Sigmoid colon (tissue), 7 donors: ENCODE results near the gene SLCO2A1. TPM values are rescaled to one million over a fixed set of nuclear protein-coding genes. Genes with fewer than 3 reads are reported as not detected.

Source experiments
- DNase-seq: peaks from one replicate; pipeline ENCODE4 v3.0.0-alpha.2; 2019
- H3K27ac ChIP-seq, 4 donors: fragments of 200-600 bp; sonication (generic); one replicate each; pipeline ENCODE4 v1.5.1; 2016 to 2019; ENCODE audit warnings: mild to moderate bottlenecking in 1 of 4
- H3K27me3 ChIP-seq, 3 donors: fragments of 200-600 bp; sonication (generic); one replicate each; pipeline ENCODE4 v1.5.1; 2019; ENCODE audit warnings: mild to moderate bottlenecking in 1 of 3
- H3K36me3 ChIP-seq, 4 donors: fragments of 200-600 bp; sonication (generic); one replicate each; pipeline ENCODE4 v1.5.1; 2016 to 2019
- H3K4me1 ChIP-seq, 4 donors: fragments of 200-600 bp; sonication (generic); one replicate each; pipeline ENCODE4 v1.5.1; 2017 to 2019
- H3K4me3 ChIP-seq, 4 donors: fragments of 200-600 bp; sonication (generic); one replicate each; pipeline ENCODE4 v1.5.1; 2017 to 2019; ENCODE audit warnings: mild to moderate bottlenecking in 2 of 4, moderate library complexity in 1 of 4
- H3K9me3 ChIP-seq, 4 donors: fragments of 200-600 bp in 3 of 4; sonication (generic) in 3 of 4; one replicate each; pipeline versions ENCODE4 v1.5.1 to v1.6.1; 2013 to 2019
- EP300 ChIP-seq, 4 donors: sonication (generic); formaldehyde crosslinking; IDR thresholded peaks; one replicate each; pipeline ENCODE4 v1.6.1; 2017; ENCODE audit warnings: antibody characterized with exemption in 4 of 4
- POLR2A ChIP-seq, 2 donors: fragments of 450-650 bp; IDR thresholded peaks; one replicate each; pipeline ENCODE4 v1.6.1; 2016; ENCODE audit warnings: antibody characterized with exemption in 2 of 2, mild to moderate bottlenecking in 2 of 2, moderate library complexity in 2 of 2
- POLR2AphosphoS5 ChIP-seq, 4 donors: sonication (generic); formaldehyde crosslinking; IDR thresholded peaks; one replicate each; pipeline ENCODE4 v1.6.1; 2017; ENCODE audit warnings: antibody characterized with exemption in 4 of 4
- WGBS, 2 donors: extraction: QIAGEN DNeasy Blood & Tissue Kit; methylation state at CpG; one replicate each; pipeline ENCODE4 v1.1.7; 2013; 5-methylcytosine and 5-hydroxymethylcytosine counted together
- intact Hi-C: fragments of 100-400 bp; cut with DNase I; formaldehyde crosslinking; loops from one replicate; pipeline ENCODE4 v1.15.1; 2023
- polyA plus RNA-seq, 3 donors: library from polyadenylated mRNA; stranded (reverse); fragments of 200-250 nt; gene quantifications; one replicate each; pipeline ENCODE4 v1.2.3, GENCODE V29; 2013
- total RNA-seq, 4 donors: library from RNA; depleted of rRNA; stranded (reverse); fragments of >200 nt; gene quantifications; one replicate each; pipeline ENCODE4 v1.1.0, GENCODE V29; 2016
- TF ChIP-seq, protein P1 (sequence below), 4 experiments: fragments of 450-650 bp in 3 of 4; fragments of 200-600 bp in 1 of 4; IDR thresholded peaks; one replicate each; pipeline ENCODE4 v1.5.1; 2016 to 2019; ENCODE audit warnings: antibody characterized with exemption in 4 of 4, mild to moderate bottlenecking in 3 of 4, moderate library complexity in 2 of 4
- donor health status: healthy with polysubstance abuse.
- donor health status: Bipolar disorder and iron deficiency.
- donor health status: healthy.

SLCO2A1 gene
- total and polyA plus RNA-seq, 7 donors: 1.8 to 22.1 (median 6.1) TPM

DNA sequence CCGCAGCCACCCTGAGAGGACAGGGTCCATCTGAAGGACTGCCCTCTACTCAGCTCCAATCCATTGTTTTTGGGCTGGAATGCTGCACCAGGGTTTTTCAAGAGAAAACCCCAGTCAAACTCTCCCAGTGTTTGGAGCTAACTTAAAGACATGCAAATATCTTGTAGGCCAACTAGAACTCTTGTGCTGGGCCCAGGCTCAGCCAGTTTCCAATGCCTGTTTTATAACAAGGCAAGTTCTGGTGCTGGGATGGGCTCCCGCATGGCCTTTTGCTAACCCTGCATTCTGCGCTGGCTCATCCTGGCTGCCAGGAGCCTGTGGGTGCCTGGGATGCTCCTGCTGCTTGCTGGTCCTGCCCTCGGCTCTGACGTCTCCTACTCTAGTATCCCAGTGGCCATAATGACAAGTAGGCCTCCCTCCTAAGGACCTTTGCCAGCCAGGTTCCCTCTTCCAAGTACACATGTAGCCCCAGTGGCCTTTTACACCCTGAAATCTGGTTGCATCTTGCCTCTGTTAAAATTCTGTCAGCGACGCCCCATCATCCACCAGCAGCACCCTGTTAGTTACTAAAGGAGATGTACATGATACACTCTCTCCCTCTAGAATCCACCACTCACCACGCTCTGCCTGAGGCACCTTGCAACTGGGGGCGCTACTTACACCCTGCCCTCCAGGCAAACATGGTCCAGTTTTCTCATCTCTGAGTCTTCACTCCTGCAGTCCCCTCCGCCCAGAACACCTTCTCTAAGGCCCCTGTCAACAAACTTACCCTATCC, 103.6 kb downstream of the SLCO2A1 start:
- no peak for TF ChIP-seq POLR2AphosphoS5 (IDR thresholded peaks at IDR 0.05)
- TF ChIP-seq EP300 (IDR thresholded peaks at IDR 0.05): no peak
- TF ChIP-seq, protein P1, sequence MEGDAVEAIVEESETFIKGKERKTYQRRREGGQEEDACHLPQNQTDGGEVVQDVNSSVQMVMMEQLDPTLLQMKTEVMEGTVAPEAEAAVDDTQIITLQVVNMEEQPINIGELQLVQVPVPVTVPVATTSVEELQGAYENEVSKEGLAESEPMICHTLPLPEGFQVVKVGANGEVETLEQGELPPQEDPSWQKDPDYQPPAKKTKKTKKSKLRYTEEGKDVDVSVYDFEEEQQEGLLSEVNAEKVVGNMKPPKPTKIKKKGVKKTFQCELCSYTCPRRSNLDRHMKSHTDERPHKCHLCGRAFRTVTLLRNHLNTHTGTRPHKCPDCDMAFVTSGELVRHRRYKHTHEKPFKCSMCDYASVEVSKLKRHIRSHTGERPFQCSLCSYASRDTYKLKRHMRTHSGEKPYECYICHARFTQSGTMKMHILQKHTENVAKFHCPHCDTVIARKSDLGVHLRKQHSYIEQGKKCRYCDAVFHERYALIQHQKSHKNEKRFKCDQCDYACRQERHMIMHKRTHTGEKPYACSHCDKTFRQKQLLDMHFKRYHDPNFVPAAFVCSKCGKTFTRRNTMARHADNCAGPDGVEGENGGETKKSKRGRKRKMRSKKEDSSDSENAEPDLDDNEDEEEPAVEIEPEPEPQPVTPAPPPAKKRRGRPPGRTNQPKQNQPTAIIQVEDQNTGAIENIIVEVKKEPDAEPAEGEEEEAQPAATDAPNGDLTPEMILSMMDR (IDR thresholded peaks at IDR 0.05): no peak
- no peak for TF ChIP-seq POLR2A (IDR thresholded peaks at IDR 0.05)
- Histone ChIP-seq H3K4me3 (no peak overlapping the region), H3K27ac (no peak overlapping the region), H3K4me1 (peaks cover 0 to 14% (median 12%) of the 10 kb centered on the region in 4 donors), H3K36me3 (no peaks in the 10 kb centered on the region), H3K9me3 (no peaks in the 10 kb centered on the region), H3K27me3 (no peaks in the 10 kb centered on the region)
- intact Hi-C loops: loop anchor here (5.0 to 10.0 kb wide), 2 partner anchors 264 to 1201 kb away; partner anchors contain the start of genes NPHP3 and TOPBP1
- WGBS, 2 donors: 96 to 97% methylated on average over 10 of the region's 10 CpGs
- no peak for DNase-seq

DNA sequence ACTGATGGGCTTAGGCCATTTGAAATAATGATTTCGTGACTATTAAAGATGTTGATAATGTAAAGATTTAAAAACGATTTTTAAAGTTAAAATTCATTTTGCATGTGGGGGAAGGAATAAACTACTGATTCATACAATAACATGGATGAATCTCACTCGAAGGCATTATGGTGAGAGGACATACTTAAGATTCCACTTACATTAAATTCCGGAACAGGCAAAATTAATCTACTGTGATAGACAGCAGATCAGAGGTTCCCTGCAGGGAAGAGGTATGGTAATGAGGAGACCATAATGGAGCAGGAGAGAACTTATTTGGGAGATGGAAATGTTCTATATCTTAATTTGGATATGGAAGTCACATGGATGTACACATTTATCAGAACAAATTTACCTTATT, 105.7 kb downstream of the SLCO2A1 start:
- Histone ChIP-seq H3K36me3 (no peaks in the 10 kb centered on the region), H3K4me1 (peaks cover 0 to 14% (median 12%) of the 10 kb centered on the region in 4 donors), H3K27me3 (no peaks in the 10 kb centered on the region), H3K27ac (no peak overlapping the region), H3K4me3 (no peak overlapping the region), H3K9me3 (no peaks in the 10 kb centered on the region)
- TF ChIP-seq, protein P1 (IDR thresholded peaks at IDR 0.05): no peak
- TF ChIP-seq POLR2A (IDR thresholded peaks at IDR 0.05): no peak
- no peak for TF ChIP-seq POLR2AphosphoS5 (IDR thresholded peaks at IDR 0.05)
- DNase-seq: no peak
- intact Hi-C loops: loop anchor here (10.0 kb wide), 1 partner anchor 1199 kb away; the partner anchor contains the start of gene NPHP3
- WGBS, 2 donors: 78 to 80% methylated on average over 4 of the region's 4 CpGs

DNA sequence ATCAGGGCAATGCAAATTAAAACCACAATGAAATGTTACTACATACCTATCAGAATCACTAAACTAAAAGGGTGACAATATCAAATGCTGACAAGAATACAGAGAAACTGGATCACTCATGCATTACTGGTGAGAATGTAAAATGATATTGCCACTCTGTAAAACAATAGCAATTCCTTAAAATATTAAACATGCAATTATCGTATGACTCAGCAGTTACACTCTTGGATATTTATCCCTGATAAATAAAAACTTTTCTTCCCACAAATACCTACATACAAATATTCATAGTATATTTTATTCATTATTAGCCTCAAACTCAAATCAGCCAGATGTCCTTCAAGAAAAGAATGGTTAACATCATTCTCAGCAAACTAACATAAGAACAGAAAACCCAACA, 108.1 kb downstream of the SLCO2A1 start:
- Histone ChIP-seq H3K4me3 (no peak overlapping the region), H3K27me3 (no peaks in the 10 kb centered on the region), H3K36me3 (no peaks in the 10 kb centered on the region), H3K4me1 (no peaks in the 10 kb centered on the region), H3K9me3 (no peaks in the 10 kb centered on the region), H3K27ac (no peak overlapping the region)
- TF ChIP-seq POLR2AphosphoS5 (IDR thresholded peaks at IDR 0.05): no peak
- TF ChIP-seq, protein P1 (IDR thresholded peaks at IDR 0.05): no peak
- no peak for TF ChIP-seq POLR2A (IDR thresholded peaks at IDR 0.05)
- TF ChIP-seq EP300 (IDR thresholded peaks at IDR 0.05): no peak
- DNase-seq: no peak
- intact Hi-C loops: loop anchor here (10.0 kb wide), 1 partner anchor 1197 kb away; the partner anchor contains the start of gene NPHP3
- WGBS, 2 donors: 94 to 96% methylated on average over 1 of the region's 1 CpG

DNA sequence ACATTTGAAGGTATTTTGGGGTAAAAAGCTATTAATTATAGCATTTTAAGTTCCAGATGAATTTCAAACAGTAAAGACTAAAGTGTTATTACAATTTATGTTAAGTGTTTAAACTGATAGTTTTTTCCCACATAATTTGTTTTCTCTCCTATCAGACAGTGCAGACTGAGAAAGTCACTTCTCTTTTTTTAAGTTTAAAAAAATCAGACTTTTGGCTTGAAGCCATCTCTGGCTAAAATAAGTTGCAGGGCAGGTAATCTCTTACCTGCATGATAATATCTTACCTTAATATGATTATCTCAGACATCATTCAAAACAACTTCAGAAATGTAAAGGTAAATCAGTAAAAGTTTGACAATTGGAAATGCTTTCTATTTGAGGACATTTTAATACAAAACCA, 112.6 kb downstream of the SLCO2A1 start:
- Histone ChIP-seq H3K36me3 (no peaks in the 10 kb centered on the region), H3K4me1 (no peaks in the 10 kb centered on the region), H3K9me3 (no peaks in the 10 kb centered on the region), H3K27ac (no peak overlapping the region), H3K4me3 (no peak overlapping the region), H3K27me3 (no peaks in the 10 kb centered on the region)
- intact Hi-C loops: no loop called here
- no peak for DNase-seq
- TF ChIP-seq POLR2AphosphoS5 (IDR thresholded peaks at IDR 0.05): no peak
- TF ChIP-seq, protein P1 (IDR thresholded peaks at IDR 0.05): no peak
- TF ChIP-seq POLR2A (IDR thresholded peaks at IDR 0.05): no peak
- TF ChIP-seq EP300 (IDR thresholded peaks at IDR 0.05): no peak
